HG03432 (cell line): ENCODE results near the gene TMEM205.
"Not testable (repeated sequence)": the region's sequence is repeated elsewhere in the genome, so short reads cannot be mapped to it uniquely, and the experiment has no call there.

Source experiments
- ATAC-seq: cut with Tn5 transposase; IDR thresholded peaks from one replicate; pipeline ENCODE4 v1.9.1; 2021; ENCODE audit warnings: mild to moderate bottlenecking, moderate library complexity; ENCODE audit not compliant: unreplicated experiment

Gene TMEM205

GRCh38 chr19:11340099-11340467 lies 6.0 kb downstream of the TMEM205 start:
- not testable (repeated sequence) for ATAC-seq

GRCh38 chr19:11339254-11340098 lies 6.6 kb downstream of the TMEM205 start, which contains the start of gene RAB3D:
RAB3D (minus strand) TSS chr19:11339657; CDS start chr19:11337399, 2,258 bp downstream.
- peak; percentile 81 for ATAC-seq

GRCh38 chr19:11338569-11339253 lies 7.4 kb downstream of the TMEM205 start:
- ATAC-seq = no peak

GRCh38 chr19:11338121-11338520 lies 7.9 kb downstream of the TMEM205 start:
- no peak for ATAC-seq

GRCh38 chr19:11337080-11337479 lies 9.0 kb downstream of the TMEM205 start:
- ATAC-seq = no peak

- no peak for ATAC-seq
Measured at GRCh38 chr19:11335449-11336146, 10.5 kb downstream of the TMEM205 start.

- ATAC-seq = not testable (repeated sequence)
Measured at GRCh38 chr19:11333838-11334237, 12.2 kb downstream of the TMEM205 start.

GRCh38 chr19:11332822-11333221 lies 13.2 kb downstream of the TMEM205 start:
- no peak for ATAC-seq

- ATAC-seq = no peak
Measured at GRCh38 chr19:11331502-11331901, 14.6 kb downstream of the TMEM205 start.

GRCh38 chr19:11330127-11330526 lies 15.9 kb downstream of the TMEM205 start:
- ATAC-seq = no peak

- ATAC-seq = no peak
Measured at GRCh38 chr19:11325544-11325943, 20.5 kb downstream of the TMEM205 start.

- no peak for ATAC-seq
Measured at GRCh38 chr19:11324748-11325389, 21.2 kb downstream of the TMEM205 start.

GRCh38 chr19:11324079-11324661 lies 21.9 kb downstream of the TMEM205 start:
- ATAC-seq = peak; percentile 42

GRCh38 chr19:11323601-11324078 lies 22.4 kb downstream of the TMEM205 start:
- ATAC-seq = no peak

GRCh38 chr19:11322269-11323024 lies 23.6 kb downstream of the TMEM205 start:
- no peak for ATAC-seq

GRCh38 chr19:11321191-11322126 lies 24.6 kb downstream of the TMEM205 start:
- ATAC-seq = no peak

GRCh38 chr19:11320278-11320995 lies 25.6 kb downstream of the TMEM205 start:
- ATAC-seq = not testable (repeated sequence)

- ATAC-seq = no peak
Measured at GRCh38 chr19:11306337-11306736, 39.7 kb downstream of the TMEM205 start.
